IPS-11a (cell line): ENCODE measurements around the gene MOB4.
"Not testable (repeated sequence)": the region's sequence is repeated elsewhere in the genome, so short reads cannot be mapped to it uniquely, and the experiment has no call there.

Source experiments
- H3K4me3 ChIP-seq: one replicate; pipeline ENCODE4 v1.5.1; 2013; ENCODE audit warnings: low read depth, low read length, control low read depth

MOB4 gene

DNA sequence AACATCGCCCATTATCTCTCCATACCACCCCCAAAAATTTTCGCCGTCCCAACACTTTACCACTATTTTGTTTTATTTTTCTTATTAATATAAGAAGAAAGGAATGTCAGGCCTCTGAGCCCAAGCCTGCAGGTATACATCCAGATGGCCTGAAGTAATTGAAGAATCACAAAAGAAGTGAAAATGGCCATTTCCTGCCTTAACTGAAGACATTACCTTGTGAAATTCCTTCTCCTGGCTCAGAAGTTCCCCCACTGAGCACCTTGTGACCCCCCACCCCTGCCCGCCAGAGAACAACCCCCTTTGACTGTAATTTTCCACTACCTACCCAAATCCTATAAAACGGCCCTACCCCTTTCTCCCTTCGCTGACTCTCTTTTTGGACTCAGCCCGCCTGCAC, 71.4 kb downstream of the MOB4 start:
- H3K4me3 ChIP-seq = not testable (repeated sequence)

DNA sequence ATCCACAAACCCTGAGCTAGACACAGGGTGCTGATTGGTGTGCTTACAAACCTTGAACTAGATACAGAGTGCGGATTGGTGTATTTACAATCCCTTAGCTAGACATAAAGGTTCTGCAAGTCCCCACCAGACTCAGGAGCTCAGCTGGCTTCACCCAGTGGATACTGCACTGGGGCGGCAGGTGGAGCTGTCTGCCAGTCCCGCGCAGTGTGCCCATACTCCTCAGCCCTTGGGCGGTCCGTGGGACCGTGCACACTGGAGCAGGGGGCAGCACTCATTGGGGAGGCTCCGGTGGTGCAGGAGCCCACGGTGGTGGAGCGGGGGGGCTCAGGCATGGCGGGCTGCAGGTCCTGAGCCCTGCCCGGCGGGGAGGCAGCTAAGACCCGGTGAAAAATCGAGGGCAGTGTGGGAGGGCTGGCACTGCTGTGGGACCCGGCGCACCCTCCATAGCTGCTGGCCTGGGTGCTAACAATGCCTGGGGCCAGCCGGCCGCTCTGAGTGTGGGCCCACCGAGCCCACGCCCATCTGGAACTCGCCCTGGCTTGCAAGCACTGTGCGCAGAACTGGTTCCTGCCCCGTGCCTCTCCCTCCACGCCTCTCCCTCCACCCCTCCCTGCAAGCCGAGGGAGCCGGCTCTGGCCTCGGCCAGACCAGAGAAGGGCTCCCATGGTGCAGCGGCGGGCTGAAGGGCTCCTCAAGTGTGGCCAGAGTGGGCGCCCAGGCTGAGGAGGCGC, 75.6 kb downstream of the MOB4 start:
- no peak overlapping the region for H3K4me3 ChIP-seq

DNA sequence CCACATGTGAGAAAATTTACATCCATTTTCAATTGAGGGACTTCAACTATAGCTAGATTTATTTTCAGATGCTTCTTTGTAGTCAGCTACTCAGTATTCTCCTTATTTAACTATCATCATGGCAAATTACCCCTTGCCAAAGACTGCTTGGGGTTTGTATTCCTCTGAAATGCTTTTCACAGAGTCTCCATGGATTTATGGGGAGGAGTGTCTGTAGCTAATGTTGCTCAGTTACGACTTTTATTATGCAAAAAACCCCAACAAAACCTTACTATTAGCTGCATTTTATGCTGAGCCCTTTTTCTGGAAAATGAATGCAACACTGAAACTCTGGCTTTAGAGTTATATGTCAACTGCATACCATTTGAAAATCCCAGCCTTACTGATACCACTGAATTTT, 80.9 kb downstream of the MOB4 start:
- H3K4me3 ChIP-seq = no peak overlapping the region

DNA sequence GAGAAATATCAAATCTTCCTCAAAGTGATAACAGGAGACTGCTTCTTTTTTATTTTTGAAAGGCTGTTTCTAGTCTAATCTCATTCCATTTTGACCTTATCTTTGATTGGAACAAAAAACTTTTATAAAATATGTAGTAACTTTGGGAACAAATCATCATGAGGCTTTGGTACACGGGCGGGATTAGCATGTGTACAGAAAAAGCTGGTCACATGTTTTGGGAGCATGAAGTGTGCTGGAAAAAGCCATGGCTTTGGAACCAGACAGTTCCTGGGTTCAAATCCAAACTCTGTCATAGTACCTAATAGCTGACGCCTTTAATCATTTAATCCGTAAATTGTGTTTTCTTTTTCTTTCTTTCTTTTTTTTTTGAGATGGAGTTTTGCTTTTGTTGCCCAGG, 81.3 kb downstream of the MOB4 start:
- no peak overlapping the region for H3K4me3 ChIP-seq

DNA sequence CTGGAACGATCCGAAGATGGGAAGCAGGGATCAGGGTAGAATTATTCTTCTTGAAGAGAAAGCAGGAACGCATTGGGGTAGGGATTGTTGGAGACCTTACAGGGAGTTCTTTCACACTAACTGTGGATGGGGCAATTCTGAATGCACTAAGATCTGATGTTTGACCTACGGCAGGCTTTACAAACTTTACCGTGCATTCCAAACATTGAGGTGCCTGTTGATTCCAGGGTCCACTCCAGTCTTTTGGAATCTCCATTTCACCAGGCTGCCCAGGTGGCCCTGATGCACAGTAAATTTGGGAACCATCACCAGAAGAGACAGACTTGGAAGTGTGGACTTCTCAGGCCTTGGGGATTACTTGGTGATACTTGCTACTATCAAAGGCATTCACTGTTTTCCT, 82.6 kb downstream of the MOB4 start:
- no peak overlapping the region for H3K4me3 ChIP-seq

DNA sequence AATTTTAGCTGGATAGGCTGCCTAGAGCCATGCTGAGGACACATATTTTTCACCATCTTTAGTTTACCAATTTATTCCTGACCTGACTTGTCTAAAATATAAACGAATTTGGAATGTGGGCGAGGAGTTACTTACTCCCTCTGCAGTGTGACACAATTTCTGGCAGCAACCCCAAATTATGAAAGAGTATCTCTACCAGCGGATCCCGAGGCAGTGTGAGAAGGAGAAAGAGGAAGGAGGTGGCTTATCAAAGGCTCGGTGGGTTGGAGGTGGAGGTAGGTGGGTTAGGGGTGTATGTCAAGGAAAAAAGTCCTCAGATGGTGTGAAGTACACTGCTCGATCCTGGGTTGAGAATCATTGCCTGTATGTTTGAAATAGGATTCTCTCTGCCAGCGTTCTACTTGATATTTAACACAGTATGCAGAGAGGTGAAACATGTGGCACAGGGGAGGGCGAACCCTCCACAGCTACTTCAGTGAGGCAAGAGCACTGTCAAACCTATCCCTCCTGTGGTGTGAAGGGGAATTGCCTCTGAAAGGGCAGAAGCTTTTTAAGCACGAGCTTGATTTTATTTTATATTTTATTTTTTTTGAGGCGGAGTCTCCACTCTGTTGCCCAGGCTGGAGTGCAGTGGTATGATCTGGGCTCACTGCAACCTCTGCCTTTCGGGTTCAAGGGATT, 83.6 kb downstream of the MOB4 start:
- H3K4me3 ChIP-seq = no peak overlapping the region

DNA sequence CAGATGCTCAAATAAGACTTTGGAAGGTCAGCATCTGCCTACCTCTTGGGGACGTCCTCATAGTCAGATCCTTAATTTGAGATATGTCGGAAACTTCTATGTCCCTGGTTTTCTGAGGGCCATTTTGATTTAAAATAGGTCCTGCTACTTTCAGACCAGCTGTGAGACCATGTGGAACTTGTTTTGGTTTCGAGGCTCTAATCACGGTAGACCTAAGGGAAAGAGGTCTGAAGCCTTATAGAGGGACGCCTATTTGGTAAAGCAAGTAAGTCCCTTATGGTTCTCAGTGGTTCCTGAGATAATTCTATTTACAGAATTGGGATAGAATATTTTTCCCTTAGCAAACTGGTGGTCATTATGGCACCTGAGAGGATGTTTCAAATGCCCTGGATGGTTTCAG, 84.4 kb downstream of the MOB4 start:
- no peak overlapping the region for H3K4me3 ChIP-seq

DNA sequence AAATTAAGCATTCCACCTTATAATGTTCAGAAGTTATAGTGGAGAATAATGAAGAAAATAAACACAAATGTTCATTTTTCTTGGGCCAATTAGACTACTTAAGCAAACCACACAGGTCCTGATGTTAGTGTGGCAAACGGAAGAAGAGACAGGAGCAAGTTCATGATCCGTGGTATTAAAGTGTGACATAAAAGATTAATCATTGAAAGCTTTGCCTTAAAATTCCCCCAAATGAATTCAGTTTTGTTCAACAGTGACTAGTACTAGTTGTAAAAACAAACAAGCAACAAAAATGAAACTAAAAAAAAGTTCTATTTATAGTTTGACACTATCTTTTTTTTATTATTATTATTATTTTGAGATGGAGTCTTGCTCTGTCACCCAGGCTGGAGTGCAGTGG, 85.9 kb downstream of the MOB4 start:
- no peak overlapping the region for H3K4me3 ChIP-seq
